GM12874 (cell line): ENCODE data around the gene OR5AR1.

Source experiments
- CTCF ChIP-seq: IDR thresholded peaks from 2 replicates; pipeline ENCODE4 v1.5.1; 2011; ENCODE audit warnings: low read depth, mild to moderate bottlenecking, control low read depth, low read length, moderate library complexity; ENCODE audit not compliant: insufficient read depth

The OR5AR1 gene

DNA sequence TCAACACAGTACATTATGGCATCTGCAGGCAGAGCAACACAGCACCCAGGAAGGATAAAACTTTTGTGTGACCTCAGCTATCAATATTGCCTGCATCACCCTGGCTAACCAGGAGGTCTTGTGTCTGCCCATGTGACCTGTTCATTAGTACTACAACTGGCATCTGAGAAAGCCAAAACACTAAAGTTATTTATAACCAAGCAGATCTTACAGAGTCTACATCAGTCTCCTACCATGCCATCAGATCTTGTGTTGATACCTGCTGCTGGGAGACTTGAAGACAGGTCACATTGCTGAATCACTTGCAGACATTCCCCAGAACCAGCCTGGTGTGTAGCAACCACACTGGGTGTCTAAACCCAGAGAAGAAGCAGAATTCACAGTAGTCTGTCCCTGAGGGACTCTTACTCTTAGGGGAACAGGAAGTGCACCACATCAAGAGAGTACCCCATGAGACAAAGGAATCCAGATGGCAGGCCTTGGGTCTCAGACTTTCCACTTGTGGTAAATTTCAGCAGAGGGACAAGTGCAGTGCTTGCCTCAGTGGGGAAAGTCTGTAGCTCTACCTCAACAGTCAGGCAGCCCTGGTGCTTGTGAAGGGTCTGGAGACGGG lies 42.4 kb downstream of the OR5AR1 start:
- no peak for TF ChIP-seq CTCF

- TF ChIP-seq CTCF: no peak
These were observed 43.0 kb downstream of the OR5AR1 start for GRCh38 chr11:56706486-56706885.

GRCh38 chr11:56714206-56714605 lies 50.7 kb downstream of the OR5AR1 start:
- no peak for TF ChIP-seq CTCF
